ENCODE measurements around the gene IL1F10. TPM values are rescaled to one million over a fixed set of nuclear protein-coding genes. Genes with fewer than 3 reads are reported as not detected.

Gene IL1F10
- total RNA-seq, 2 experiments from 2014 or later = not detected

GRCh38 chr2:113039719-113040118 is 28.1 kb upstream of the IL1F10 start:
- H3K9me3 Mint-ChIP-seq (ENCODE audit: low read depth) = no peaks in the 10 kb centered on the region

GRCh38 chr2:113041871-113042270 is 25.9 kb upstream of the IL1F10 start:
- no peak for DNase-seq
- no peaks in the 10 kb centered on the region for H3K4me1 Mint-ChIP-seq
- H3K27me3 Mint-ChIP-seq = no peaks in the 10 kb centered on the region
- no peak for ATAC-seq
- H3K27ac Mint-ChIP-seq = no peak overlapping the region
- CTCF ChIA-PET = interaction anchor here (0.7 to 1.3 kb wide), 2 partner anchors 96 to 208 kb away, joined by 3 to 4 read pairs; no protein-coding TSS in a partner anchor
- H3K36me3 Mint-ChIP-seq (ENCODE audit: low read depth) = no peaks in the 10 kb centered on the region
- no peak overlapping the region for H3K4me3 Mint-ChIP-seq
- intact Hi-C loops (cut with DNase I, micrococcal nuclease) = no loop called here
- no peaks in the 10 kb centered on the region for H3K9me3 Mint-ChIP-seq (ENCODE audit: low read depth)
- POLR2A ChIA-PET = no interaction called here

More at GRCh38 chr2:113039719-113040118, 28.1 kb upstream of the IL1F10 start:
- ATAC-seq (no peak), DNase-seq (no peak)
- intact Hi-C loops (cut with DNase I, micrococcal nuclease) = no loop called here
- no peaks in the 10 kb centered on the region for H3K4me1 Mint-ChIP-seq
- H3K27ac Mint-ChIP-seq = no peak overlapping the region
- no peaks in the 10 kb centered on the region for H3K27me3 Mint-ChIP-seq
- no peaks in the 10 kb centered on the region for H3K36me3 Mint-ChIP-seq (ENCODE audit: low read depth)
- ChIA-PET POLR2A (no interaction called here), CTCF (interaction anchor here (0.7 kb wide), 1 partner anchor 38 kb away, joined by 3 read pairs; no protein-coding TSS in a partner anchor)
- no peak overlapping the region for H3K4me3 Mint-ChIP-seq

- ChIA-PET POLR2A (no interaction called here), CTCF (interaction anchor here (0.6 to 1.1 kb wide), 2 partner anchors 18 to 31 kb away, joined by 3 read pairs; no protein-coding TSS in a partner anchor)
- intact Hi-C loops (cut with DNase I, micrococcal nuclease) = no loop called here
Measured at GRCh38 chr2:113046465-113046864, 21.3 kb upstream of the IL1F10 start.

GRCh38 chr2:113050921-113051895 is 16.6 kb upstream of the IL1F10 start:
- Mint-ChIP-seq H3K27me3 (no peaks in the 10 kb centered on the region), H3K27ac (no peak overlapping the region), H3K4me1 (peaks cover 5% of the 10 kb centered on the region), H3K9me3 (ENCODE audit: low read depth) (peaks cover 20% of the 10 kb centered on the region), H3K36me3 (ENCODE audit: low read depth) (peaks cover 9% of the 10 kb centered on the region), H3K4me3 (no peak overlapping the region)
- POLR2A ChIA-PET = no interaction called here
- DNase-seq (peak; percentile 21), ATAC-seq (no peak)
- intact Hi-C loops (cut with DNase I, micrococcal nuclease) = no loop called here
- CTCF ChIA-PET = interaction anchor here (0.6 to 1.3 kb wide), 4 partner anchors 10 to 265 kb away, joined by 3 to 5 read pairs (median 4); no protein-coding TSS in a partner anchor

More at GRCh38 chr2:113046465-113046864, 21.3 kb upstream of the IL1F10 start:
- Mint-ChIP-seq H3K9me3 (ENCODE audit: low read depth) (no peaks in the 10 kb centered on the region), H3K27me3 (no peaks in the 10 kb centered on the region), H3K4me1 (no peaks in the 10 kb centered on the region), H3K36me3 (ENCODE audit: low read depth) (no peaks in the 10 kb centered on the region), H3K4me3 (no peak overlapping the region), H3K27ac (no peak overlapping the region)
- DNase-seq (no peak), ATAC-seq (no peak)

- H3K9me3 Mint-ChIP-seq (ENCODE audit: low read depth) = peaks cover 21% of the 10 kb centered on the region
- intact Hi-C loops (cut with DNase I, micrococcal nuclease) = no loop called here
- ChIA-PET CTCF (interaction anchor here (1.2 kb wide), 1 partner anchor 28 kb away, joined by 3 read pairs; no protein-coding TSS in a partner anchor), POLR2A (no interaction called here)
- H3K27me3 Mint-ChIP-seq = no peaks in the 10 kb centered on the region
- ATAC-seq (no peak), DNase-seq (no peak)
- H3K27ac Mint-ChIP-seq = no peak within 1 kb of the TSS
- H3K36me3 Mint-ChIP-seq (ENCODE audit: low read depth) = peaks cover 9% of the 10 kb centered on the region
- H3K4me3 Mint-ChIP-seq = no peak within 1 kb of the TSS
- peaks cover 7% of the 10 kb centered on the region for H3K4me1 Mint-ChIP-seq
Measured at GRCh38 chr2:113052396-113052917, 15.3 kb upstream of the IL1F10 start, which contains the start of gene IL36B. Gene IL36B, minus strand, starts transcription at chr2:113052867.

- H3K27ac Mint-ChIP-seq = no peak overlapping the region
- ChIA-PET CTCF (interaction anchor here (0.7 to 1.0 kb wide), 2 partner anchors 16 to 303 kb away, joined by 3 to 4 read pairs; no protein-coding TSS in a partner anchor), POLR2A (no interaction called here)
- H3K4me1 Mint-ChIP-seq = peaks cover 9% of the 10 kb centered on the region
- H3K27me3 Mint-ChIP-seq = no peaks in the 10 kb centered on the region
- peak; percentile 23 for ATAC-seq
- DNase-seq = no peak
- peaks cover 21% of the 10 kb centered on the region for H3K9me3 Mint-ChIP-seq (ENCODE audit: low read depth)
- H3K36me3 Mint-ChIP-seq (ENCODE audit: low read depth) = peaks cover 9% of the 10 kb centered on the region
- no peak overlapping the region for H3K4me3 Mint-ChIP-seq
- intact Hi-C loops (cut with DNase I, micrococcal nuclease) = no loop called here
Measured at GRCh38 chr2:113053666-113054065, 14.1 kb upstream of the IL1F10 start.

GRCh38 chr2:113054066-113054465 is 13.7 kb upstream of the IL1F10 start:
- no peaks in the 10 kb centered on the region for H3K27me3 Mint-ChIP-seq

GRCh38 chr2:113056521-113056920 is 11.2 kb upstream of the IL1F10 start:
- ChIA-PET CTCF (interaction anchor here (1.1 to 1.2 kb wide), 2 partner anchors 26 to 115 kb away, joined by 4 read pairs; no protein-coding TSS in a partner anchor), POLR2A (interaction anchor here (0.6 kb wide), 1 partner anchor 294 kb away, joined by 6 read pairs; no protein-coding TSS in a partner anchor)
- intact Hi-C loops (cut with DNase I, micrococcal nuclease) = no loop called here
- Mint-ChIP-seq H3K36me3 (ENCODE audit: low read depth) (peaks cover 9% of the 10 kb centered on the region), H3K9me3 (ENCODE audit: low read depth) (peaks cover 21% of the 10 kb centered on the region), H3K4me3 (no peak overlapping the region), H3K27ac (no peak overlapping the region), H3K27me3 (peaks cover 2% of the 10 kb centered on the region), H3K4me1 (peaks cover 9% of the 10 kb centered on the region)
- ATAC-seq = peak; percentile 75
- DNase-seq = peak; percentile 13

More at GRCh38 chr2:113054066-113054465, 13.7 kb upstream of the IL1F10 start:
- no peak for DNase-seq
- intact Hi-C loops (cut with DNase I, micrococcal nuclease) = no loop called here
- ChIA-PET CTCF (interaction anchor here (0.6 to 1.0 kb wide), 3 partner anchors 16 to 303 kb away, joined by 3 to 4 read pairs (median 3); no protein-coding TSS in a partner anchor), POLR2A (no interaction called here)
- Mint-ChIP-seq H3K27ac (no peak overlapping the region), H3K36me3 (ENCODE audit: low read depth) (peaks cover 9% of the 10 kb centered on the region), H3K4me1 (peaks cover 9% of the 10 kb centered on the region), H3K4me3 (no peak overlapping the region), H3K9me3 (ENCODE audit: low read depth) (peaks cover 21% of the 10 kb centered on the region)
- ATAC-seq = peak; percentile 66

- H3K4me1 Mint-ChIP-seq = peaks cover 9% of the 10 kb centered on the region
- peaks cover 21% of the 10 kb centered on the region for H3K9me3 Mint-ChIP-seq (ENCODE audit: low read depth)
- intact Hi-C loops (cut with DNase I, micrococcal nuclease) = no loop called here
- no peak overlapping the region for H3K4me3 Mint-ChIP-seq
- ATAC-seq = no peak
- CTCF ChIA-PET = interaction anchor here (1.1 to 1.2 kb wide), 2 partner anchors 25 to 115 kb away, joined by 4 read pairs; no protein-coding TSS in a partner anchor
- H3K27ac Mint-ChIP-seq = no peak overlapping the region
- H3K36me3 Mint-ChIP-seq (ENCODE audit: low read depth) = peaks cover 9% of the 10 kb centered on the region
- DNase-seq = no peak
- POLR2A ChIA-PET = interaction anchor here (0.6 kb wide), 1 partner anchor 294 kb away, joined by 6 read pairs; no protein-coding TSS in a partner anchor
- H3K27me3 Mint-ChIP-seq = peaks cover 2% of the 10 kb centered on the region
Measured at GRCh38 chr2:113057117-113057516, 10.7 kb upstream of the IL1F10 start.

GRCh38 chr2:113058411-113058994 is 9.3 kb upstream of the IL1F10 start:
- no peak overlapping the region for H3K4me3 Mint-ChIP-seq
- ATAC-seq = no peak
- H3K36me3 Mint-ChIP-seq (ENCODE audit: low read depth) = peaks cover 9% of the 10 kb centered on the region
- CTCF ChIA-PET = interaction anchor here (1.0 kb wide), 1 partner anchor 59 kb away, joined by 3 read pairs; no protein-coding TSS in a partner anchor
- no peak for DNase-seq
- intact Hi-C loops (cut with DNase I, micrococcal nuclease) = no loop called here
- no peak overlapping the region for H3K27ac Mint-ChIP-seq
- peaks cover 19% of the 10 kb centered on the region for H3K9me3 Mint-ChIP-seq (ENCODE audit: low read depth)
- POLR2A ChIA-PET = interaction anchor here (1.2 kb wide), 1 partner anchor 115 kb away, joined by 6 read pairs; the partner anchor contains the start of gene PSD4
- peaks cover 9% of the 10 kb centered on the region for H3K4me1 Mint-ChIP-seq
- H3K27me3 Mint-ChIP-seq = peaks cover 2% of the 10 kb centered on the region
